Measurements from ENCODE around the gene USP15. TPM values are rescaled to one million over a fixed set of nuclear protein-coding genes. Genes with fewer than 3 reads are reported as not detected.
"Not testable (repeated sequence)": the region's sequence is repeated elsewhere in the genome, so short reads cannot be mapped to it uniquely, and the experiment has no call there.

Gene USP15
- total RNA-seq, 1 donor from 2014 or later = 55.0 TPM

DNA sequence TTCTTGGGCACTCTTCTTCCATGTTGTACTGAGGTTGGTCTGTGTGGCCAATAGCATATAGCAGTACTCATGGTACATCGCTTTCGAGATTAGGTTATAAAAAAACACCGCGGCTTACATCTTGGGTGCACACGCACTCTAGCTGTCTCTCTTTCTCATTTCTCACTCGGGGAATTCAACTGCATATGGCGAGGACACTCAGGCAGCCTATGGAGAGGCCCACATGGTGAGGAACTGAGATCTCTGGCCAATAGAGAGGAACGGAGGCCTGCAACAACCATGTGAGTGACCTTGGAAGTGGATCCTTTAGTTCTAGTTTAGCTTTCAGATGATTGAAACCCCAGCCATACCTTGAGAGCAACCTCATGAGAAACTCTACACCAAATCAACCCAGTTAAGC is 45.6 kb downstream of the USP15 start:
- DNase-seq (no peak), ATAC-seq (ENCODE audit: poor library complexity) (no peak)
- intact Hi-C loops (cut with DNase I) = no loop called here

DNA sequence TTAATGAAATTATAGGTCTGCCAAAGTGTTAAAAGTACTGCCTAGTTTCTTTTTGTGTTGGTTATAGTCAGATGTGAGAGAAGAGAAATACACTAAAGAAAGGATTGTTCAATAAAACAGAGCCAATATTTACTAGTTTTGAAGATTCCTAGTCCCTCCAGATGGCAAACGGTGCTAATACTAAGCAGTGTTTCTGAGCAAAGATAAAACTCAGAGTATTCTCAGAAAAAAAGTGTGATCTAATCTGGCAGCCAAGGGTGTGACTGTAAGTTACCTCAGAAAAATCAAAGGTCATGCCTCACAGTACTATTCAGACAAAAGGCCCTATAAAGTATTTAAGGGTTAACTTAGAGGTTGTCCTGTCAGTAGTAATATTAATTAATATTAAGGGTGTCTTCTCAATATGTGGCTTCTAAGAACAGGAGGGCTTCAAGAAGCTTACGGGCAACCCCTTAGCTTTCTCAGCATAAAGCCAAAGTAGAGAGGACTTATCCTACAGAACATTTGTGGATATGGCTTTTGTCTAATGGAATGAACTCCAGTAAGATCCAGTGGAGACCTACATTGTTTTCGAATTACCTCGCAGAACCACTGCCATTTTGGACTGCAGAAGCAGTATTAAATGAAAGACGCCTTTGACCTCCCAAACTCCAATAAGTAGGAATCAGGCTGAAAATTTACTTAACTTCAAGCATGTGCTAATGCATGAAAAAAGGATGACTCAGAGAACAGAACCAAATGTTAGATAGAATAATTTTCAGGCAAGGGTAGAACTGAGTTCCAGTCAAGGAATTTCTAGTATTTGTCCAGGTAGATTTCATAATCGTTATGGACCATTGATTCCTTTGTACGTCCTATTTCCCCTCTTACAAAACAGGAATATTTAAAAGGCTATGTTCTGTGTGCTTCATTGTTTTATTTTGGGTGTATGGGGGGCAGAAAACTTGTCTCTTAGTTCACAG is 46.6 kb downstream of the USP15 start:
- DNase-seq (no peak), ATAC-seq (ENCODE audit: poor library complexity) (no peak)
- intact Hi-C loops (cut with DNase I) = no loop called here

DNA sequence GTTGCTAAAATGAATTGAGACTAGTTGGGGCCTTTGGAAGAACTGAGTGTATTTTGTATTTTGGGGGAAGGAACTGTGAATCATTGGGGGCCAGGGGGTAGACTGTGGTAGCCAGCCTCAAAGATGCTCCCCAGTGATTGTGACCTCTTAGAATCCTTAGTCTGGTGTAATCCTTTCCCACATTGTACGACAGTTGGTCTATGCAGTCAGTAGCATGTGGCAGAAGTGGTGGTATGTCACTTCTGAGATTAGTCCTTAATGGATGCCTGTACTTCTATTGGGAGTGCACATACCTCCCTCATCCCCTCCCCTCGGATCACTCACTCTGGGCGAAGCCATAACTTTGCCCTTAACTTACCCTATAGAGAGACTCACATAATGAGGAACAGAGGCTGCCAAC is 48.0 kb downstream of the USP15 start:
- ATAC-seq (ENCODE audit: poor library complexity) (no peak), DNase-seq (no peak)
- intact Hi-C loops (cut with DNase I) = no loop called here

DNA sequence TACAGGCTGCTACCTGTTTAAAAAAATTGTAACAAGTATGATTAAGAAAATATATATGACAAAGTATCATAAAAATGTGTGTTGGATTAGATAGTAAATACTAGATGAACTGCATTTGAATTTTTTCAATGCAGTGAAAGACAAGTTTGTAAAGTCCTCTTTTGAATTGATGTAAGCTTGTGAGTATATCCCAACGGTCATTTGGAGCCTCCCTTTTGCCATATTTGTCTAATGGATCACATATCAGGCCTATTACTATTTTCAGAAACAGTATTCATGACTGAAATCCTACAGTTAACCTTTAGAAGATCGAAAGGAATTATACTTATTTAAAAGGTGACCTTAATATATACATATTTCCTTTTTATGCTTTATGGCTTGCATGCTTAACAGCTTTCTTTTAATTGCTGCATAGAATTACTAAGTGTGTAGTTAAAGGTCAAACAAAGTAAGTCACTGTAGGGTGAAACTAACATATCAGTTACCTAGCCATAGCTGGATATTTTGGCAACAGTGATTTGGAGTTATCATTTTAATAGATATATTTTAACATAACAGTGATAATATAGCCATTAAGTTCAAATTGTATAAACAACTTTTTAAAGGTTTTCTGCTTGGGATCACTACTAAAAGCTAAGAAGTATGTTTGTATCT is 53.6 kb downstream of the USP15 start:
- ATAC-seq (ENCODE audit: poor library complexity) (peak; percentile 64), DNase-seq (no peak)
- intact Hi-C loops (cut with DNase I) = no loop called here

DNA sequence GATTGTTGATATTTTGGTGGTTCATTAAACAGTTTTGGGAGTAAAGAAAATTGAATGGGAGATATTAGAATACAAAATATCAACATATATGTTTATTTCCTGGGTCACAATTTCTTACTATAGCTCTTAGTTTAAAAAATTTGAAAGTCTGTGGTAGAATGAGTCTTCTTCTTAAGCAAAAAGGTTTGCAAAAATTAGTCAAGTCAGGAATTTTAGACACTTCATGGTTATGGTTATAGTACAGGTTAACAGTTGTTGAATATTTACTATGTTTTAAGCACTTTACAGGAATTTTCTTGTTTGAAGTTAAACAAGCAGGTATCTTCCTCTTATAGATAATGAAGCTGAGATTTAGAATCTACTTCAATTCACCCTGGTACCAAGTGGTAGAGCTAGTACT is 56.8 kb downstream of the USP15 start:
- no peak for ATAC-seq (ENCODE audit: poor library complexity)
- intact Hi-C loops (cut with DNase I) = no loop called here
- DNase-seq = no peak

DNA sequence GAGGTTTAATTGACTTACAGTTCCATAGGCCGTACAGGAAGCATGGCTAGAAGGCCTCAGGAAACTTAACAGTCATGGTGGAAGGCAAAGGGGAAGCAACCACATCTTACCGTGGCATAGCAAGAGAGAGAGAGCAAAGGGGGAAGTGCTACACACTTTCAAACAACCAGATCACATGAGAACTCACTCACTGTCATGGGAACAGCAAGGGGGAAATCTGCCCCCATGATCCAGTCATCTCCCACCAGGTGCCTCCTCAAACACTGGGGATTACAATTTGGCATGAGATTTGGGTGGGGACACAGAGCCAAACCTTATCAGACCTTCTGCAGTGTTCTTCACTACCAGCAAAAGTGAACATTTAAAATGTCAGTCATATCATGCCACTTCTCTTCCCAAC is 58.9 kb downstream of the USP15 start:
- no peak for ATAC-seq (ENCODE audit: poor library complexity)
- DNase-seq = no peak
- intact Hi-C loops (cut with DNase I) = no loop called here

DNA sequence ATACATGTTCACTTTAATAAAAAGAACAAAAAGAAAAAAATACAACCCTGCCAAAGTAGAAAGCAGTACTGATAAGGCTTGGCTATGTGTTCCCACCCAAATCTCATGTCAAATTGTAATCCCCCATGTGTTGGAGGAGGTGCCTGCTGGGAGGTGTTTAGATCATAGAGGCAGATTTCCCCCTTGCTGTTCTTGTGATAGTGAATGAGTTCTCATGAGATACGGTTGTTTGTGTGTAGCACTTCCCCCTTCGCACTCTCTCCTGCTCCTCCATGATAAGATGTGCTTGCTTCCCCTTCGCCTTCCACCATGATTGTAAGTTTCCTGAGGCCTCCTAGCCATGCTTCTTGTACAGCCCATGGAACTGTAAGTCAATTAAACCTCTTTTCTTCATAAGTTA is 59.9 kb downstream of the USP15 start:
- ATAC-seq (ENCODE audit: poor library complexity) (no peak), DNase-seq (no peak)
- intact Hi-C loops (cut with DNase I) = no loop called here

DNA sequence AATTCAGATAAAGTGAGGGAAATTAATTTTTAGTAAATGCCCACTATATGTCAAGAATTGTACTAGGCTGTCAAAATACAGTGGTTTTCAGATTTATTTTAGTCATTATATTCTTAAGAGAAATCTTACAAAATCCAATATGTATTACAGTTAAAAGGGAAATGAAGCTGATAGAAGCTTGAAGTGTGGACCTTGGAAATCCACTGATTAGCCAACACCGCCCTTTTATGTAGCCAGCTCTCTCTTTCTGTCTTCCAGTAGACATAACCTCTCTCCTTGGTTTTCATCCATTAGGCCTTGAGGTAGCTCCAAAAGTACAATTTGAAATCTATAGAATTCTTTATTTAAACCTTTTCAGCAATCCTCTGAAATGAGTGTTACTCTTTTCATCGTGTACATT is 63.2 kb downstream of the USP15 start:
- intact Hi-C loops (cut with DNase I) = no loop called here

DNA sequence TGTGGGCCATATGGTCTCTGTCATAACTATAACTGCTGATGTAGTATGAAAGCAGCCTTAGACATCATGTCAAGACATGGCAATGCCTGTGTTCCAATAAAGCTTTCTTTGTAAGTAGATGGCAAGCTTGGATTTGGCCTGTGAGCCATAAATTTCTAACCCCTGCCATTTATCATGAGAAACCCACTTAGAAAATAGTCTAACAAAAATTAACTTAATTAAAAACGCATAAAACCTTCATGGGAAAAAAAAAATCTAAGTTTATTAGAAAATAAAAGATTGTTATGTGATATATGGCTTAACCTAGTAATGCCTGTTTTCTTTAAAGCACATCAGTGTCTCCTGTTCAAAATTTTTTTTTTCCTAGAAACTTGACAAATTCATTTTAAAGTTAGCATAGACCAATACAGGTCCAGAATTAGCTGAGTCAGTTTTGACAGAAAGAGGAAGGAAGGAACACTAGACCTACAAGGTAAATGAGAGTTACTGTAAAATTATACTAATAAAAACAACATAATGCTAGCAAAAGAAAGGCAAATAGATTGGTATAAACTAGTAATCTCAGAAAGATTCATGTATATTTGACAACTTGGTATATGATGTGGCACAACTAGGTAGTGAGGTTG is 68.2 kb downstream of the USP15 start:
- DNase-seq (no peak), ATAC-seq (ENCODE audit: poor library complexity) (no peak)
- intact Hi-C loops (cut with DNase I) = no loop called here

More for the DNA sequence above, 63.2 kb downstream of the USP15 start:
- ATAC-seq (ENCODE audit: poor library complexity) (no peak), DNase-seq (no peak)

DNA sequence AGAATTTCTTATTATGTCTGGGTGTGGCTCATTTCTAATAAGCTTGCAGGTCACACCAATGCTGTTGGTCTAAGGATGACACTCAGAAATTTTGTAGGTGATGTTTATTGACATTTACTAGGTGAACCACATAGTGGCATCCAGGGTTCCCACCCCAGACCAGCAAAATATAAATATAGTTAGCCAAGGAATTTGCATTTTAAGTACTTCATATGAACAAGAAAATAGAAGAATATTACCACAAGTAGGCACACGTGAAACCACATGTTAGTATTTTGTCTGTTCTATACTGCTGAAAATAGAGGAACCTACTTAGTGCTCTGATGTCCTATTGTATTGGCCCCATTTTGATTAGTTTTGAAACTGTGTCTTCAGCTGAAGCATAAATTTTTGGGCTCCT is 71.1 kb downstream of the USP15 start:
- no peak for ATAC-seq (ENCODE audit: poor library complexity)
- intact Hi-C loops (cut with DNase I) = no loop called here
- DNase-seq = no peak

DNA sequence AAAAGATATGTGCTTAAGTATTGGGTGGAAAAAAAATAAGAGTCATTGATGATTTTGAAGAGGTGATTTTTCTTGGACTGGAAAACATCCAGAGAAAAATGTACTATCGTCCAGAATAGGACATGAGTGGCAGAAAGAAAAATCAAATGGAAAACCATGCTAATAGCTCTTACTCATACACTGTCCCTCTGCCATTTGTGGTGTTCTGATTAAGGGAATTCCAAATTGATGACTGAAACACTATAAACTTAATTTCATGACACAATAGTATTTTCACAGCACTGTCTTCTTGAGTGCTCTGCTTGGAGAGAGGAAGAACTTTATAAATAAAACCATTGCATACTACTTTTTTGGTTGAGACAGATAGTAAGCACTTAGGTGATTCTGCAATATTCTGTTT is 72.4 kb downstream of the USP15 start:
- intact Hi-C loops (cut with DNase I) = no loop called here
- DNase-seq (no peak), ATAC-seq (ENCODE audit: poor library complexity) (peak; percentile 22)

DNA sequence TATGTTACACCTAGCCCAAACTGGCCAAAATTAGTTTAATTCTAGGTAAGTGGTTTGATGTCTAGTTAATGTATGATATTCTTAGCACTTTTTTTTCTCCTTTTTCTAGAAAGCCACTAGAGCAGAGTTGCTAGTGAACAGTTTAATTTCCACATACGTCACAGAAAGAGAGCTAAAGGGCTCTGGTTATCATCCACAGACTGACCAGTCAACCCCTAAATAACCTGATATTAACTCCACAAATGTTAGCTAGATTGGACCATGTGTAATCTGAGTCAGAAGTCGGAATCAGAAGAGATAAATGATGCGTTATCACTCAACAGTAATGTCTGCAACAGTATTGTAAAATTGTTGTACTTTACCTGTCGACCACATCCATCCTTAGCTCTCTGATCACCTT is 74.9 kb downstream of the USP15 start:
- intact Hi-C loops (cut with DNase I) = no loop called here

DNA sequence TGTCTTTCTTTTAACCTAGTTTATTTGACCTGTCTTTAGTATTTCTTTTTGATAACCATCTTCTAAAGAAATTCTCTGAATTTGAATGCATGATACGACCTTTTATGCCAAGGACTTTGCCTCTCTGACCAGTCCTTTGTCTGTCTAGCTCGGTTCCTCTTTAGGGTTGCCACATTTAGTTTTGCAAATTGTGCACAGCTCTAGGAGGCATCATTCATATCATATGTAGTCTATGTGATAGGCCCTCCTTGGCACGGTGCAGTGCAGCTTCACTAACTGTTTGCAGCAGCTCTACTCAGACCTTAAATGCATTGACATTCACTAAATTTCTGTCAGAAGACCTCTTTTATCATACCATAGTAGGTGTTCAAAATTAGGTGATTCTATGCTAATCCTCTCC is 75.6 kb downstream of the USP15 start:
- peak; percentile 31 for ATAC-seq (ENCODE audit: poor library complexity)
- DNase-seq = no peak
- intact Hi-C loops (cut with DNase I) = no loop called here

More for the DNA sequence above, 74.9 kb downstream of the USP15 start:
- DNase-seq (no peak), ATAC-seq (ENCODE audit: poor library complexity) (no peak)

DNA sequence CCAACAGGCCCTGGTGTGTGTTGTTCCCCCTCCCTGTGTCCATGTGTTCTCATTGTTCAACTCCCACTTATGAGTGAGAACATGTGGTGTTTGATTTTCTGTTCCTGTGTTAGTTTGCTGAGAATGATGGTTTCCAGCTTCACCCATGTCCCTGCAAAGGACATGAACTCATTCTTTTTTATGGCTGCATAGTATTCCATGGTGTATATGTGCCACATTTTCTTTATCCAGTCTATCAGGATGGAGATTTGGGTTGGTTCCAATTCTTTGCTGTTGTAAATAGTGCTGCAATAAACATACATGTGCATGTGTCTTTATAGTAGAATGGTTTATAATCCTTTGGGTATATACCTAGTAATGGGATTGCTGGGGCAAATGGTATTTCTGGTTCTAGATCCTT is 77.4 kb downstream of the USP15 start:
- intact Hi-C loops (cut with DNase I); DNase-seq; ATAC-seq (ENCODE audit: poor library complexity): not testable (repeated sequence)

DNA sequence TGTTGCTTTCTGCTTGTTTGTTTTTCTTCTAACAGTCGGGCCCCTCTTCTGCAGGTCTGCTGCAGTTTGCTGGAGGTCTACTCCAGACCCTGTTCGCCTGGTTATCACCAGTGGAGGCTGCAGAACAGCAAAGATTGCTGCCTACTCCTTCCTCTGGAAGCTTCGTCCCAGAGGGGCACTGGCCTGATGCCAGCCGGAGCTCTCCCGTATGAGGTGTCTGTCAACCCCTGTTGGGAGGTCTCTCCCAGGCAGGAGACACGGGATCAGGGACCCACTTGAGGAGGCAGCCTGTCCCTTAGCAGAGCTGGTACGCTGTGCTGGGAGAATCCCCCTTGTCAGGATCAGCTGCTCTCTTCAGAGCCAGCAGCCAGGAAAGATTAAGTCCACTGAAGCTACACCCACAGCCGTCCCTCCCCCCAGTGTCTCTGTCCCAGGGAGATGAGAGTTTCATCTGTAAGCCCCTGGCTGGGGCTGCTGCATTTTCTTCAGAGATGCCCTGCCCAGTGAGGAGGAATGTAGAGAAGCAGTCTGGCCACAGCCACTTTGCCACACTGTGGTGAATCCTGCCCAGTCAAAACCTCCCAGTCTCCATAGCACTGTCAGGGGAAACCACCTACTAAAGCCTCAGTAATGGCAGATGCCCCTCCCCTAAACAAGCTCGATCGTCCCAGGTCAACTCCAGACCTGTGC is 82.6 kb downstream of the USP15 start:
- ATAC-seq (ENCODE audit: poor library complexity); intact Hi-C loops (cut with DNase I): not testable (repeated sequence)
- DNase-seq = peak; percentile 43

DNA sequence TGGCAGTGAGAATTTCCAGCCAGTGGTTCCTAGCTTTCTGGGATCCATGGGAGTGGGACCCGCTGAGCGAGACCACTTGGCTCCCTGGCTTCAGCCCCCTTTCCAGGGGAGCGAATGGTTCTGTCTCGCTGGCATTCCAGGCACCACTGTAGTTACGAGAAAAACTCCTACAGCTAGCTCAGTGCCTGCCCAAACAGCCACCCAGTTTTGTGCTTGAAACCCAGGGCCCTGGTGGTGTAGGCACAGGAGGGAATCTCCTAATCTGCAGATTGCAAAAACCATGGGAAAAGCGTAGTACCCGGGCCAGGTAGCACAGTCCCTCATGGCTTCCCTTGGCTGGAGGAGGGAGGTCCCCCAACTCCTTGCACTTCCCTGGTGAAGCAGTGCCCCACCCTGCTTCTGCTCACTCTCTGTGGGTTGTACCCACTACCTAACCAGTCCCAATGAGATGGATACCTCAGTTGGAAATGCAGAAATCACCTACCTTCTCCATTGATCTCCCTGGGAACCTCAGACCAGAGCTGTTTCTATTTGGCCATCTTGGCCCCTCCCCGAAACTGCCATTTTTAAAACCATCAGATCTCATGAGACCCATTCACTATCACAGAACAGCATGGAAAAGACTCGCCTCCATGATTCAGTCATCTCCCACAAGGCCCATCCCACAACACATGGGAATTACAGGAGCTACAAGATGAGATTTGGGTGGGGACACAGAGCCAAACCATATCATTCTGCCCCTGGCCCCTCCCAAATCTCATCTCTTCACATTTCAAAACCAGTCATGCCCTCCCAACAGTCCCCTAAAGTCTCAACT is 83.3 kb downstream of the USP15 start:
- DNase-seq; ATAC-seq (ENCODE audit: poor library complexity); intact Hi-C loops (cut with DNase I): not testable (repeated sequence)

DNA sequence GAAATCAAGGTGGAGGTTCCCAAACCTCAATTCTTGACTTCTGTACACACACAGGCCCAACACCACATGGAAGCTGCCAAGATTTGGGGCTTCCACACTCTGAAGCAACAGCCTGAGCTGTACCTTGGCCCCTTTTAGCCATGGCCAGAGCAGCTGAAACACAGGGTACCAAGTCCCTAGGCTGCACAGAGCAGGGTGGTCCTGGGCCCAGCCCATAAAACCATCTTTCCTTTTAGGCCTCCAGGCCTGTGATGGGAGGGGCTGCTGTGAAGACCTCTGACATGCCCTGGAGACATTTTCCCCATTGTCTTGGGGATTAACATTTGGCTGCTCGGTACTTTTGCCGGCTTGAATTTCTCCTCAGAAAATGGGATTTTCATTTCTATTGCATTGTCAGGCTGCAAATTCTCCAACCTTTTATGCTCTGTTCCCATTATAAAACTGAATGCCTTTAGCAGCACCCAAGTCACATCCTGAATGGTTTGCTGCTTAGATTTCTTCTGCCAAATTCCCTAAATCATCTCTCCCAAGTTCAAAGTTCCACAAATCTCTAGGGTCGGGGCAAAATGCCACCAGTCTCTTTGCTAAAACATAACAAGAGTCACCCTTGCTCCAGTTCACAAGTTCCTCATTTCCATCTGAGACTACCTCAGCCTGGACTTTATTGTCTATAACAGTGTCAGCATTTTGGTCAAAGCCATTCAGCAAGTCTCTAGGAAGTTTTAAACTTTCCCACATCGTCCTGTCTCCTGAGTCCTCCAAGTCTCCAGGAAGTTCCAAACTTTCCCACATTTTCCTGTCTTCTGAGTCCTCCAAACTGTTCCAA is 84.7 kb downstream of the USP15 start:
- DNase-seq; ATAC-seq (ENCODE audit: poor library complexity): not testable (repeated sequence)

More for the DNA sequence above, 84.7 kb downstream of the USP15 start:
- intact Hi-C loops (cut with DNase I) = not testable (repeated sequence)
